Measurements from ENCODE around the gene PTPRK.

Gene PTPRK

GRCh38 chr6:128520436-128521281 is at the start of gene PTPRK:
PTPRK (minus strand) TSS chr6:128520599; CDS start chr6:128520358, 241 bp downstream.
- DNase-seq (ENCODE audit: low spot score): peak; percentile 87

- no peak for DNase-seq (ENCODE audit: low spot score)
Observed at GRCh38 chr6:128567029-128567428, 46.6 kb upstream of the PTPRK start.

- no peak for DNase-seq (ENCODE audit: low spot score)
Observed at GRCh38 chr6:128560966-128561365, 40.6 kb upstream of the PTPRK start.

GRCh38 chr6:128558924-128559323 is 38.5 kb upstream of the PTPRK start:
- DNase-seq (ENCODE audit: low spot score): no peak

GRCh38 chr6:128558021-128558420 is 37.6 kb upstream of the PTPRK start:
- DNase-seq (ENCODE audit: low spot score): no peak

- no peak for DNase-seq (ENCODE audit: low spot score)
Observed at GRCh38 chr6:128557081-128557480, 36.7 kb upstream of the PTPRK start.

GRCh38 chr6:128554302-128554701 is 33.9 kb upstream of the PTPRK start:
- no peak for DNase-seq (ENCODE audit: low spot score)

- DNase-seq (ENCODE audit: low spot score): no peak
Observed at GRCh38 chr6:128541261-128541660, 20.9 kb upstream of the PTPRK start.

GRCh38 chr6:128538763-128539162 is 18.4 kb upstream of the PTPRK start:
- no peak for DNase-seq (ENCODE audit: low spot score)

GRCh38 chr6:128532827-128533226 is 12.4 kb upstream of the PTPRK start:
- no peak for DNase-seq (ENCODE audit: low spot score)

GRCh38 chr6:128532136-128532535 is 11.7 kb upstream of the PTPRK start:
- DNase-seq (ENCODE audit: low spot score): no peak

GRCh38 chr6:128531696-128532095 is 11.3 kb upstream of the PTPRK start:
- no peak for DNase-seq (ENCODE audit: low spot score)

GRCh38 chr6:128528241-128528640 is 7.8 kb upstream of the PTPRK start:
- DNase-seq (ENCODE audit: low spot score): no peak

GRCh38 chr6:128527375-128527774 is 7.0 kb upstream of the PTPRK start:
- no peak for DNase-seq (ENCODE audit: low spot score)

GRCh38 chr6:128526152-128526914 is 5.9 kb upstream of the PTPRK start:
- no peak for DNase-seq (ENCODE audit: low spot score)

- DNase-seq (ENCODE audit: low spot score): no peak
Observed at GRCh38 chr6:128525406-128525805, 5.0 kb upstream of the PTPRK start.

- no peak for DNase-seq (ENCODE audit: low spot score)
Observed at GRCh38 chr6:128521282-128521632, 858 bp upstream of the PTPRK start.

GRCh38 chr6:128519931-128520435 is 416 bp downstream of the PTPRK start:
- peak; percentile 42 for DNase-seq (ENCODE audit: low spot score)

GRCh38 chr6:128519132-128519930 is 1.1 kb downstream of the PTPRK start:
- no peak for DNase-seq (ENCODE audit: low spot score)

- DNase-seq (ENCODE audit: low spot score): no peak
Observed at GRCh38 chr6:128518434-128519131, 1.8 kb downstream of the PTPRK start.

- no peak for DNase-seq (ENCODE audit: low spot score)
Observed at GRCh38 chr6:128517124-128517523, 3.3 kb downstream of the PTPRK start.

GRCh38 chr6:128516514-128516898 is 3.9 kb downstream of the PTPRK start:
- DNase-seq (ENCODE audit: low spot score): peak; percentile 72

All from kidney capillary endothelial cell (primary cell).